Left forelimb (tissue), 1 donor: ENCODE data around the gene PNMT.

Source experiments
- DNase-seq: peaks from one replicate; pipeline ENCODE4 v3.0.0-alpha.2; 2018; ENCODE audit warnings: low spot score

The PNMT gene, protein sequence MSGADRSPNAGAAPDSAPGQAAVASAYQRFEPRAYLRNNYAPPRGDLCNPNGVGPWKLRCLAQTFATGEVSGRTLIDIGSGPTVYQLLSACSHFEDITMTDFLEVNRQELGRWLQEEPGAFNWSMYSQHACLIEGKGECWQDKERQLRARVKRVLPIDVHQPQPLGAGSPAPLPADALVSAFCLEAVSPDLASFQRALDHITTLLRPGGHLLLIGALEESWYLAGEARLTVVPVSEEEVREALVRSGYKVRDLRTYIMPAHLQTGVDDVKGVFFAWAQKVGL

DNA sequence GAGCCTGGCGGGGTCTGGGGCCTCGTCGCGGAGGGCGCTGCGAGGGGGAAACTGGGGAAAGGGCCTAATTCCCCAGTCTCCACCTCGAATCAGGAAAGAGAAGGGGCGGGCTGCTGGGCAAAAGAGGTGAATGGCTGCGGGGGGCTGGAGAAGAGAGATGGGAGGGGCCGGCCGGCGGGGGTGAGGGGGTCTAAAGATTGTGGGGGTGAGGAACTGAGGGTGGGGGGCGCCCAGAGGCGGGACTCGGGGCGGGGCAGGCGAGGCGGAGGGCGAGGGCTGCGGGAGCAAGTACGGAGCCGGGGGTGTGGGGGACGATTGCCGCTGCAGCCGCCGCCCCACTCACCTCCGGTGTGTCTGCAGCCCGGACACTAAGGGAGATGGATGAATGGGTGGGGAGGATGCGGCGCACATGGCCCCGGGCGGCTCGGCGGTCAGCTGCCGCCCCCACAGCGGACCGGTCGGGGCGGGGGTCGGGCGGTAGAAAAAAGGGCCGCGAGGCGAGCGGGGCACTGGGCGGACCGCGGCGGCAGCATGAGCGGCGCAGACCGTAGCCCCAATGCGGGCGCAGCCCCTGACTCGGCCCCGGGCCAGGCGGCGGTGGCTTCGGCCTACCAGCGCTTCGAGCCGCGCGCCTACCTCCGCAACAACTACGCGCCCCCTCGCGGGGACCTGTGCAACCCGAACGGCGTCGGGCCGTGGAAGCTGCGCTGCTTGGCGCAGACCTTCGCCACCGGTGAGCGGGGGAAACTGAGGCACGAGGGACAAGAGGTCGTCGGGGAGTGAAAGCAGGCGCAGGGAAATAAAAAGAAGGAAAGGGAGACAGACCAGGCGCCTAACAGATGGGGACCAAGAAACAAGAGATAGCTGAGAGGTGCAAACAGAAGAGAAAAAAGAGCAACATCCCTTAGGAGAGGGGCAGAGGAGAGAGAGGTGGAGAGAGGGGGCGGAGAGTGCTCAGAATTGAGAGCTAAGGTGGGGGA lies at the start of gene PNMT:
TSS of gene PNMT (plus strand) at position 509 of the 980 bp plus-strand sequence. CDS start at position 532, 23 bp downstream.
- DNase-seq: peak; percentile 75

DNA sequence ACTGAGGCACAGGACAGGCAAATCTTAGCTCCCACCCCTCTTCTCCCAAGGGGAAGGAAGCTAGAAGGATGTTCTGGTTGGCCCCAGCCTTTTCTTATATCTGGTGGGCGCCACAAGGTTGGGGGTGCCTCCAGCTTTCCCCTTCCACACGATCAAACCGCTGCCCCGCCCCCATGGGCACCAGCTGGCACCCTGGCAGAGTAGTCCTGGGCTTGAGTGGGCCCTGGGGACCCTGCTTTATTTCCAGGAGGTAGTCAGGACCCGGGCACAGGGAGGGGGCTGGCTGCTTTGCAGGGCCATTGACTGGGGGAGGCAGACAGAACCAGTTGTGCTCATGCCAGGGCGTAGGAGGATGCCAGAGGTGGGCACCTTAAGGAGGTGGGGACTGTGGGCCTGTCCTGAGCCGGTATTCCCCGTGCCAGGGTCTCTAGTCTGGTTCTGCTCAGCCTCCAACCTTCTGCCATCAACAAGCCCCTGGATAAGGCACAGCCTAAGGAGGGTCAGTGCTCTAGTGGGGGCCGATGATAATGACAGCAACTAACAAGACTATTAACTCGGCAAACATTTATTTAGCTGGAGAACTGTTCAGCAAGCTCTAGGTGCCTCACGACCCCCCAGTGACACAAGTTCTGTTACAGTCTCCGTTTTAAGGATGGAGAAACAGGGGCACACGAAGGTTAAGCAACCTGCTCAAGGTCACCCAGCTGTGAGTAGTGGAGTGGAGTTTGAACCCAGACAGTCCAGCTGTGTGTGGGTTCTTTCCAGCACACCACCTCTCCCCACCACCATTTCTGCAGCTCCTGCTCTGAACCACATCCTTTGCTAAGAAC lies 49.1 kb upstream of the PNMT start:
- no peak for DNase-seq

DNA sequence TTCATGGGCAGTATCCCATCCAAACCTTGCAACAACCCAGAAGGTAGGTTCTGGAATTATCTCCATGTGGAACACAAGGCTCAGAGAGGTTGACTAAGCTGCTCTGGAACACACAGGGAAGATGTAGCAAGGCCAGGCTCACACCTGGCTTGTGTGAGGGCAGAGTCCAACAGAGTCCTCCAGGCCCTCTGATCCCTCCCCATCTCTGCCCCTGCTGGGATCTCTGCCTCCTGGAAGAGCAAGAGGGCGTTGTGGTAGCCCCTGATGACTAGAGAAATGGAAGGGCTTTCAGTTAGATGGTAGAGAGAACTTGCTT lies 48.5 kb upstream of the PNMT start:
- DNase-seq: no peak

DNA sequence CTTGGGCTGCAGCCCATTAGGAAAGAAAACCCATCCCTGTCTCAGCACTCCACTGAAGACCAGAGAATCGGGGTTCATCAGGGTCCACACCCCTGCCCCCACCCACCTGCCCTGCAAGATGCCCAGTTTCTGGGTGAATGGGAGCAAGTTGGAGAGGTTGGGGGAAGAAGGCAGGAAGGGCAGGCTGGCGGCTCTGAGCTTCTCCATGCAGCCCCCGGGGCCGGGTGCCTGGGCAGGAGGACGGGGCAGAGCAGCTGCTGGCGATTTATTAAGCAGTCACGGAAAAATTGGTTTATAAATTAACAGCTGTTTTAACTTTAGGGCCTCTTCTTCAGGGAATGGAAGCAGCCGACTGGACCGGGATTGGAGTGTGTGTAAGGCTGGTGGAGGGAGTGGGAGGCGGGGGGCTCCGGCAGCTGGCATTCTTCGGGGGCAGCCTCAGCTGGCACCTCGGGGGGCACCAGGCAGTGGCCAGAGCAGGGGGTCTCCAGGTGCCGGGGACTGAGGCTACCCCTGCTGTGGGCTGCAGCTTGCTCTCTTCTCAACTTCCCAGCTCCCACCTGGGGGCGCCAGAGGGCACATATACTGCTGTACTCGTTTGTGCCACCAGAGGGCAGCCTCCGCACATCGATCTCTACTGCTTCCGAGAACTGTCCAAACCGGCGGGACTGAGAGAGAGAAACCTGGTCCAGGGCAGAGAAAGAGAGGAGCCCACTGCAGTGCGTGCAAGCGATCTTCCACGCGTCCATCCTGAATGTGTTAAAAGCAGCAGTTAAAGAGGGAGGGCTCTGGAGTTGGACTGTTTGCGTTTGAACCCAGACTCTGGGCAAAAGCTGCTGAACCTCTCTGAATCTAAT lies 46.5 kb upstream of the PNMT start:
- DNase-seq: peak; percentile 94

DNA sequence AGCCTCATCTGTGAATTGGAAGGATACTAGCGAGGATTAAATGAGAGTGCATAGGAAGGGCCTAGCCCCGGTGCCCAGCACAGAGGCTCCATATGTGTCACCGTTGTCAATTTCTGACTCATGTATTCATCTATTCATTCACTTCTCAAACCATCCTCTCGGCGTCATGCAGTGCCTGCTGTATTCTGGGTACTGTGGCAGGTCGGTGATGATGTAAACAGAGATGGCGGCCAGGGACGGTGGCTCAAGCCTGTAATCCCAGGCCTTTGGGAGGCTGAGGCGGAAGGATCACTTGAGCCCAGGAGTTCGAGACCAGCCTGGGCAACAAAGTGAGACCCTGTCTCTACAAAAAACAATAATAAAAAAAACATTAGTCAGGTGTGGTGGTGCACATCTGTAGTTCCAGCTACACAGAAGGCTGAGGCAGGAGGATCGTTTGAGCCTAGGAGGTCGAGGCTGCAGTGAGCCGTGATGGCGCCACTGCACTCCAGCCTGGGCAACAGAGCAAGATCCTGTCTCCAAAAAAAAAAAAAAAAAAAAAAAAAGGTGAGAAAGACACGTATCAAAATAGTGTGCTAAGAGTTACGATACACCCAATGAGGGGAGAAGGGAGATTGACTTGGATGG lies 45.8 kb upstream of the PNMT start:
- DNase-seq: no peak

DNA sequence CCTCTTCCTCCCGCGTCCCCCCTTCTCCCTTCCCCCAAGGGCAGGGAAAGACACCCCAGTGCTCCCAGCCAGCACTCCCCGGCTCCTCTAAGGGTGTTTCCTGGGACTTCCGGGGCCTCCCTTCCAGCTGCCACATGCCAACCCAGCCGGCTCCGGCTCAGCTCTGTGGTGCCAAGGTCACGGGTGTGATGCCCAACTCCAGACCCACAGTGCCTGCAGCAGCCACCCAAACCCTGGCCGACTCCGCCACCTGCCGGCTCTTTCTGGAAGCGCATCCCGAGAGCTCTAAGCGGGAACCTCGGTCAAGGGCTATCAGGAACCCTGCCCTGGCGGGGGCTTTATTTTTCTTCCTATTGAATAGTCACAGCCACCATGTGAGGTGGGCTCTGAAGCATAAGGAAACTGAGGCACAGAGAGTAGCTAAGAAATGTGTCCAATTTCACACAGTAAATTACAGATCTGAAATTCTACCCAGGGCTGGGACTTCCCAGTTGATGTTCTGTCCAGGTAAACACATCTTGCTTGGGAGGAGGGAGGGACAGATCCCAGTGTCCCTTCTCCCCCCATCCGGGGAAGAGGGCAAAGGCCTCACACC lies 44.8 kb upstream of the PNMT start:
- peak; percentile 84 for DNase-seq

DNA sequence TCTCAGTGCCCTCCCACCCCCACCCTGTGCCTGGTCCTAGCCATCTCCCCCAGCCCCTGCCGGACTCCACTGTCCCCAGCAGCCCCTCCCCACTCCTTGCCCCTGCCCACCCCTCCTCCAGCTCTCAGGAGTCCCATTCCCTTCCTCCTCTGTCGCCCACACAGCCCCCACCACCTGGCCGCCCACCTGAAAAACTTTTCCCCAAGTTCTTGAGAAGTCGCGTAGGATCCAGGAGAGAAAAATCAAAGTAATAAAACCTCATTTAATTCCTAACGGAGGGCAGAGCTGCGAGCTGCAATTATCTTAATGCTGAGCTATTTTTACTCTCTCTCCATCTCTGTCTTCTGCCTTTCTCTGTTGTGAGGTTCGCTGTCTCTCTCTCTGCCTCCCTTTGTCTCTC lies 43.9 kb upstream of the PNMT start:
- DNase-seq: no peak

DNA sequence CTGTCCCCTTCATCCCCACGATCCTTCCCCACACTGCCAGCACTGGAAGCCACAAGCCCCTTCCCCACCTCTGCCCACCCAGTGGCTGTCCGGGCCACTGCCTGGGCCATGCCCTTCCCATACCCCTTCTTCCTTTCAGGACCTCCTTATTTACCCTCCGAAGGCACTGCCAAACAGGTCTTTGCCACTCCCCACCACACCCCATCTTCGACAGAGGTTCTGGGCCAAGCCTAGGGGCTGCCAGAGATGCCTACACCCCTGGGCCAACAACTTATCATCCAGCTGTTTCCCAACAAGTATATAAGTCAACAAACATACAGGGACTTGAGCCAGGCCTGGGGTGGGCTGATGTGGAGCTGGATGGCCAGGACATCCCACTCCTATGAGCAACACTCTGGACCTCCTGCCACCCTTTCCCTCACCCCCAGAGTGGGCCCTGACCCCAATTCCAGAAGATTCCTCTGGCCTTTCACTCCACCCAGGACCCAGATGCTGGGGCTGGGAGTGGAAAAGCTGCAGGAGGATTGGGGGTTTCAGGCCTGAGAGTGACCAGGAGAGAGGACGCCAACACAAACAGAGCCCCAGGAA lies 43.0 kb upstream of the PNMT start:
- no peak for DNase-seq

DNA sequence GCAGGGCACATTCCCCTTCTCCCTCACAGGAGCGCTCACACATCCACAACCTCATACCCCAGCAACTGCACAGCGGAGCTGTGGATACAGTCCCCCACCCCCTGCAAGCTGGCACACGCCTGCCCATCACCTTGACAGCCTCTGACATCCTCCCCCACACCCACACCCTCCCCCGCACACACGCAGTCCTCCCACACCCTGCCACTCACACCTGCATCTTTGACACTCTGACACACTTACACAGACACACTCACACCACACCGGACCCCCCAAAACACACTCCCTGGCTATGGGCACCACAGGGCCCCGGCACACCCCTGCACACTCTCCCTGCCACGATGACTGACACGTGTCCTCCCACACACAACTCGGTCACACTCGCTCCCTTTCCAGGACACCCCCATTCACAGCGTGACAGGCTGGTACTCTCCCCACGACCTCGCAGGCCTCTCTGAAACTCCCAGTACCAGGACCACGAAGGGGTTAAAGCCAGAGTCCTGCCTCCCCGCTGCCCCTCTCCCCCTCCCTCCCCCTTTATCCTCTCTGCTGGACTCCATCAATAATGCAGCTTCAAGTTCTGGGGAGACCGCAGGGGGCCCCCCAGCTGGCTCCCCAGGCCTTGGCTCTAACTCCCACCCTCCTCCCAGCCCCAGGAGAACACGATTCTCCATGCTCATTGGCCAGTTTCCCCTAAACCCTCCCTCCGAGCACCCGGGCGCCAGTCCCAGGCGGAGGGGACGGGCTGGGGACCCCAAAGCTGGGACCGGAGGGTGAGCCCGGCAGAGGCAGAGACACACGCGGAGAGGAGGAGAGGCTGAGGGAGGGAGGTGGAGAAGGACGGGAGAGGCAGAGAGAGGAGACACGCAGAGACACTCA lies 41.8 kb upstream of the PNMT start, which contains the start of gene PPP1R1B:
TSS of gene PPP1R1B (plus strand) at position 782 of the 876 bp plus-strand sequence. CDS start 441 bp downstream, outside the sequence.
- no peak for DNase-seq

DNA sequence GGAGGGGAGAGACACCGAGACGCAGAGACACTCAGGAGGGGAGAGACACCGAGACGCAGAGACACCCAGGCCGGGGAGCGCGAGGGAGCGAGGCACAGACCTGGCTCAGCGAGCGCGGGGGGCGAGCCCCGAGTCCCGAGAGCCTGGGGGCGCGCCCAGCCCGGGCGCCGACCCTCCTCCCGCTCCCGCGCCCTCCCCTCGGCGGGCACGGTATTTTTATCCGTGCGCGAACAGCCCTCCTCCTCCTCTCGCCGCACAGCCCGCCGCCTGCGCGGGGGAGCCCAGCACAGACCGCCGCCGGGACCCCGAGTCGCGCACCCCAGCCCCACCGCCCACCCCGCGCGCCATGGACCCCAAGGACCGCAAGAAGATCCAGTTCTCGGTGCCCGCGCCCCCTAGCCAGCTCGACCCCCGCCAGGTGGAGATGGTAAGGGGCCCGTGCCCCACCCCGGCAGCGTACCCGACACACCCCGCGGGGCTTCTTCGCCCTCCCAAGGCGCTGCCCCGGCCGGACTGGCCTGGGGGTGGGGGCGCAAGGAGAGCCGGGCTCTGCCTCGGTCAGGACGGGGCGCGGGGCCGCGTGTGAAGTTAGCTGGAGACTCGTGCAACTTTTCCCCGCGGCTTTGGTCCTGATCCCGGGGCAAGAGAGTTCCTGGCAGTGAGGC lies 41.1 kb upstream of the PNMT start:
- no peak for DNase-seq

DNA sequence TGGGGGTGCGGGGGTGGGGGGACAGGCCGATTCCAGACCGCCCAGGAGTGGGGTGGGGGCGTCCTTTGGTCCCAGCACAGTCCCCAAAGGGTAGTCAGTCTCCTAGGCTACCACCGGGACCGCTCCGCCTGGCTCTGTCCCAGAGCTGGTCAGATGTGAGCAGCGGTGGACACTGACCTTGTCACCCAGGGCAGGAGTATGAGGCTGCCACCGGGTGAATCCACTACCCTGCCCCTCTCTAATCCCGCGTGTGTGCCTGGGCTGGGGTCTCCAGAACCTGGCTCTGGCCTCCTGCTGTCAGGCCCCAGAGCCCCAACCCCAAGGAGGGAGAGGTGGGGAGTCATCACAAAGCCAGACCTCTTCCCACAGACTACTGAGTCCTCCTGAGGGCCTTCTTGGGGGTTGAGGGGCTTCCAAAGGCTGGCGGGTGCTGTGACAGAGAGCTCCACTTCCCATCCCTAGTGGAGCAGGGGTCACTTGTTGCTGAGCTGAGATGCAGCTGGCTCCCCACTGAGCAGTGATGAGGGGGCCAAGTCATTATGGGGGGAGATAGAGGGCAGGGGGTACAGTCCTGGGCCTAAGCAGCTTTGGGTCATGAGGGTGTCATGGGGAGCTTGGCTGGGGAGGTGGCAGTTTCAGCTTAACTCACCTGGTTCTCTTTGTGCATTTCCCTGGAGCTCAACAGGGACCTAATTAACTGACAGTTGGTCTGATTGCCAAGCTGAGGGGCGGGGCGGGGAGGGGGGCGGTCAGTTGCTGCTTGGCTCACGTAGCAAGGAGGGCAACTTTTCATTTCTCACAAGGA lies 40.3 kb upstream of the PNMT start:
- DNase-seq: no peak

DNA sequence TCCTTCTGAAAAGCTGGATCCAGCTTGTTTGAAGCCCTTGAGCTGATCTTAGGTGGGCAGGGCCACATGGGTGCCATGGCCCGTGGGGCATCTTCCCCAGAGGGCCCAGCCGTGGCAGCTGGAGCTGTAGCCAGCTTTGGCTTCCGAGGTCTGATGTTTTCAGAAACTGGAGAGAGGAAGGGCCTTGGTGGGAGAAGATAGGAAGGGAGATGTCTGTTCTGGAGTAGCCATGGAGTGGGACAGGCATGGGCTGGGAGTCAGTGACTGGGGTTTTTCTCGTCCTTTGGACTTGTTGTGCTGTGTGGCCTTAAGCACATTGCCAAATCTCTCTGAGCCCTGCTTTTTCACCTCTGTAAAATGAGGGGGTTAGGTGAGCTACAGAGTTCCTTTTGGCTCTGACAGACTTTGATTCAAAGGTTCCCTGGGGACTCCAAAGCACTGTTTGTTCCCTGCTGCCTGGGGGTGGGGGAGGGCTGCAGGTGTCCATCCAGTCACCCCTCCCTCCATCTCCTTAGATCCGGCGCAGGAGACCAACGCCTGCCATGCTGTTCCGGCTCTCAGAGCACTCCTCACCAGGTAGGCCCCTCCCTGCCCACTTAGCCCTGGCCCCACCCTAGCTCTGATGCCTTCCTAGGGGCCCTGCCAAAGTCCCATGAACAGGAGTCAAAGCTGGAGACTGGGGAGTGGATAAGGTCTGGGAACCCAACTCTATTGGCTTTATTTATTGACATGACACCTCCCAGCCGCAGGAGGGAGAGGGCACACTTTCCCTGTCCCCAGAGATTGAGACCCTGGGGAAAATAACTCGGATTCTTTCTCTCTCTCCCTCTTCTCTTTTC lies 39.4 kb upstream of the PNMT start:
- DNase-seq: no peak

DNA sequence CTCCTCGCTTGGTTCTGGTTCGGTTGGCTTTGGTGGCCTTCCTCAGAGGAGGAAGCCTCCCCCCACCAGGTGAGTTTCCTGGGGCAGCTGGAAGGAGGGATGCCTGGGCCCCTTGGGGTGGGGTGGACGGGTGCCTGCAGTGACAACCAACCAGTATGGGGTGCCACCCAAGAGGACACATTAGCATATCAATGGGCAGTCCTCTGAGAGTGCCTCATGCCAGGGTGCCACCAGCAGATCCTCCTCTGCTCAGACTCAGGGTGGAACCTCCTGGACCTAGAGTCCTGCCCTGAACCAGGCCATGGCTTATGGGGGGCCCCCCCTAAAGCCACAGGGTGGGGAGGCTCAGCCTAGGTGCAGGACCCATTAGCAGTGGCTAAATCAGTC lies 38.8 kb upstream of the PNMT start:
- DNase-seq: no peak

DNA sequence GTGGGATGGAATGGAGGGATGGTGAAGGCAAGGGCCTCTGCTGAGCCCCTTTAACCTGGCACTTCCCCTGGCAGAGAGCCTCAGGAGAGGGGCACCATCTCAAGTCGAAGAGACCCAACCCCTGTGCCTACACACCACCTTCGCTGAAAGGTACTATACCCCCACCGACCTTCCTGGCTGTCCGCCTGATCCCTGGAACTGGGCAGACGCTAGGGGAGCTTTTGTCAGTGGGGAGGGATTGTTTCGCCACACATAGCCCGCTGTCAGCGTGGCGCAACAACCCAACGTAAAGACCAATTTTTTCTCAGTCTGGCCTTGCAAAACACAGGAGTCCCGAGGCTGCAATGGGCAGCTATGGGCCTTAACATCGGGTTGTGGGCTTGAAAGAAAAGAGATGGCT lies 38.4 kb upstream of the PNMT start:
- no peak for DNase-seq

DNA sequence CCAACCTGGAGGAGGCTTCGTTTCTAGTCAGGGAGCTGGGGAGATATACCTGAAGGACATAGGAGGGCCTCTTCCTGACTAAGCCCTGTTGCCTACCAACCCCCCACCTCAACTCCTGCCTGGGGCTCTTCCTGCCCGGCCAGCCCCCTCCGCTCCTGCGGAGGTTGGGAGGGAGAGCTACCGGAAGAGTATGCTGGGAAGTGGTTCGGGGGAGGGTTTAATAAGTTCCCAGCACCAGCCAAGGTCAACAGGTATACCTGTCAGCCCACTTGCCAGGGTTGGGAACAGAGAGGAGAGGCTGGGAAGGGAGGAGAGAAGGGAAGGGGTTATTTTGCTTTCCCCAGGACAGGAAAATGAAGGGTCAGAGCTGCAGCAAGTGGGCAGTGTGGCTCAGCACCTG lies 36.9 kb upstream of the PNMT start:
- DNase-seq: no peak

DNA sequence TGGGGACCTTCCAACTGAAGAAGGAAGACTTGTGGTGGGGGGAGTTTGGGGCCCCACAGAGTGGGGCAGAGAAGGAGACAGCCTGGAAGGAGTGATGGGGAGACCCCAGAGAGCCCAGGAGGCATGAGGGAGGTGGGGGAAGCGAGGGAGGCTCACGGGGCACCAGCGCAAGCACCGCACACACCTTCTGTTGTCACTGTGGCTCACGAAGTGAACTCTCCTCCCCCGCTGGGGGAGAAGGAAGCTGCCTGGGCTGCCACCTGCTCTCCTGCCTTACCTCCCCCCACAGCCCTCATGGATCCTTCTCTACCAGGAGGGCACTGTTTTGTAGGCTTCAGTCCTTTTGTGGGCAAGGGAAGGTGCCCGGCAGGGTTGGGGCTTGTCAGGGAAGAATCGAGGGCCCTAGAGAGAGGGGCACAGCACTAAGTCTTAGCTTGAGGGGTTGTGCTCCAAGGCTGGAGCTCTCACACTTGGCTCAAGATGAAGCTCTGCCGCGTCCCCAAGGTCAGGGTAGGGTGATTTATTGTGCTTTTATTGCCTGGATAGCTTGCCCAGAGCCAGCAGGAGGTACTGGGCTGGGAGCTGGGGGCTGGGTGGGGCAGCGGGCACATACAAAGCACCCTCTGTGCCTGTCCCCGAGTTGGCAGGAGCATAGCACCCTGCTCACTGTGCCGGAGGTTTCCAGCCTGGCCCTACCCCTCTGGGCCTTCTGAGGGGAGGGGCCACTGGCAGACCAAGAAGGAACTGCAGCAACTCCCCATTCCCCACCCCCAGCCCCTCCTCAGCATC lies 35.9 kb upstream of the PNMT start:
- no peak for DNase-seq
